ENCODE data around the gene REV3L.

Gene REV3L

DNA sequence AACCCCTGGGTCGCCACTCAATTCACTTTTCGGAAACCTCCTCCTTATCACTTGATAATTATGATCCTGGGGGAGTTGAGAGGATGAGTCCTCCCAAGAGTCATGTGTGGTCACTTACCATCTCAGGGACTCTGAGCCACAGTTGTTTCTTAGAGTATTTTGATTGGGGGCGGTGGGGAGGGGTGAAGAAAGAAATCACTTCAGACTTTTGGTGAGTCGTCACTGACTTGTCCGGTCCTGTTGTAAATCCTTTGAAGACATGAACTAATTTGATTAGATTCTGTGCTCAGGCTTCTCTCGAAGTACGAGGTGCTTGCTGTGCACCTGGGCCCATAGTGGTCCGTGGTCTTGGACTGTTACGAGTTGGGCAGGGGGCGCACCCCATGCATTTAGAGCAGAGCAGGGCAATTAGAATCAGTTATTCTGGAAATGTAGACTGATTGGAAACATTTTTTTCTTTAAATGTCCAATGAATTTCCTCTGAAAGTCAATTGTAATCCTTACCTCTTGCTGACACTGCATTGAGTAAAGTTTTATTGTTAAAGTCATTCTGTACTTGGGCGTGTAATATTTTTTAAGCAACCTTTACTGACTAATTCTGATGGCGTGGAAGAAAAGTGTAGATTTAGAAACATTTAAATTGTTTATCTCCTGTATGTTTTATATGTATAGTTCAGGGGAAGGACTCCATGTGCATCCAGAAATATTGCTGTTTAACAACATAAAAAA lies 222.3 kb downstream of the REV3L start:
- H3K36me3 ChIP-seq (ENCODE audit: control insufficient read depth, low read length): peaks cover 12% of the 10 kb centered on the region
- H3K27me3 ChIP-seq (ENCODE audit: control insufficient read depth, low read length): peaks cover 6% of the 10 kb centered on the region
- H3K27ac ChIP-seq (ENCODE audit: low read depth, low read length): no peak overlapping the region

GRCh38 chr6:111259089-111259831 lies 223.8 kb downstream of the REV3L start:
- peak overlapping the region; percentile 55 for H3K27ac ChIP-seq (ENCODE audit: low read depth, low read length)
- H3K4me1 ChIP-seq (ENCODE audit: control insufficient read depth, low read length): peaks cover 21% of the 10 kb centered on the region
- peaks cover 34% of the 10 kb centered on the region for H3K79me2 ChIP-seq (ENCODE audit: control insufficient read depth, low read length)
- peak overlapping the region; percentile 75 for H3K4me2 ChIP-seq (ENCODE audit: low read length)
- H3K27me3 ChIP-seq (ENCODE audit: control insufficient read depth, low read length): peaks cover 11% of the 10 kb centered on the region
- H3F3A ChIP-seq (ENCODE audit: control insufficient read depth, insufficient read depth): peaks cover 4% of the 10 kb centered on the region; the same call in 1 of the 2 replicates
- no peaks in the 10 kb centered on the region for H3K9me2 ChIP-seq (replicated peaks; ENCODE audit: control insufficient read depth, low read length)
- peak overlapping the region; percentile 83 for H3K4me3 ChIP-seq (ENCODE audit: low read length)
- H3K9me3 ChIP-seq (ENCODE audit: control insufficient read depth, insufficient read depth, low read length): no peaks in the 10 kb centered on the region
- TF ChIP-seq CTCF (IDR thresholded peaks at IDR 0.05; ENCODE audit: low read depth, low read length, poor library complexity, severe bottlenecking) (peak; percentile 97), EZH2phosphoT487 (IDR thresholded peaks at IDR 0.05; ENCODE audit: borderline replicate concordance, low read length) (no peak)
- H3K36me3 ChIP-seq (ENCODE audit: control insufficient read depth, low read length): peaks cover 12% of the 10 kb centered on the region
- H4K20me1 ChIP-seq (ENCODE audit: control insufficient read depth, insufficient read depth, low read depth, low read length): no peaks in the 10 kb centered on the region

More for the DNA sequence above, 222.3 kb downstream of the REV3L start:
- peaks cover 4% of the 10 kb centered on the region; the same call in 1 of the 2 replicates for H3F3A ChIP-seq (ENCODE audit: control insufficient read depth, insufficient read depth)
- peak overlapping the region; percentile 83 for H3K4me3 ChIP-seq (ENCODE audit: low read length)
- no peaks in the 10 kb centered on the region for H3K9me3 ChIP-seq (ENCODE audit: control insufficient read depth, insufficient read depth, low read length)
- peaks cover 34% of the 10 kb centered on the region for H3K79me2 ChIP-seq (ENCODE audit: control insufficient read depth, low read length)
- H3K4me1 ChIP-seq (ENCODE audit: control insufficient read depth, low read length): peaks cover 21% of the 10 kb centered on the region
- H3K4me2 ChIP-seq (ENCODE audit: low read length): peak overlapping the region; percentile 75
- H3K9me2 ChIP-seq (replicated peaks; ENCODE audit: control insufficient read depth, low read length): no peaks in the 10 kb centered on the region
- TF ChIP-seq CTCF (IDR thresholded peaks at IDR 0.05; ENCODE audit: low read depth, low read length, poor library complexity, severe bottlenecking): no peak
- TF ChIP-seq EZH2phosphoT487 (IDR thresholded peaks at IDR 0.05; ENCODE audit: borderline replicate concordance, low read length): no peak
- H4K20me1 ChIP-seq (ENCODE audit: control insufficient read depth, insufficient read depth, low read depth, low read length): no peaks in the 10 kb centered on the region

- Histone ChIP-seq H3F3A (ENCODE audit: control insufficient read depth, insufficient read depth) (peaks cover 4% of the 10 kb centered on the region; the same call in 1 of the 2 replicates), H3K4me2 (ENCODE audit: low read length) (peak overlapping the region; percentile 70), H3K27me3 (ENCODE audit: control insufficient read depth, low read length) (peaks cover 18% of the 10 kb centered on the region), H3K79me2 (ENCODE audit: control insufficient read depth, low read length) (peaks cover 31% of the 10 kb centered on the region), H3K4me1 (ENCODE audit: control insufficient read depth, low read length) (peaks cover 21% of the 10 kb centered on the region), H3K27ac (ENCODE audit: low read depth, low read length) (no peak overlapping the region), H3K4me3 (ENCODE audit: low read length) (peak overlapping the region; percentile 67), H3K9me2 (replicated peaks; ENCODE audit: control insufficient read depth, low read length) (no peaks in the 10 kb centered on the region), H4K20me1 (ENCODE audit: control insufficient read depth, insufficient read depth, low read depth, low read length) (no peaks in the 10 kb centered on the region), H3K36me3 (ENCODE audit: control insufficient read depth, low read length) (peaks cover 5% of the 10 kb centered on the region), H3K9me3 (ENCODE audit: control insufficient read depth, insufficient read depth, low read length) (no peaks in the 10 kb centered on the region)
- TF ChIP-seq CTCF (IDR thresholded peaks at IDR 0.05; ENCODE audit: low read depth, low read length, poor library complexity, severe bottlenecking): no peak
- TF ChIP-seq EZH2phosphoT487 (IDR thresholded peaks at IDR 0.05; ENCODE audit: borderline replicate concordance, low read length): no peak
Measured at GRCh38 chr6:111258615-111259088, 224.4 kb downstream of the REV3L start.
